GM19238 (cell line): ENCODE results near the gene ZNF225.
"Not testable (repeated sequence)": the region's sequence is repeated elsewhere in the genome, so short reads cannot be mapped to it uniquely, and the experiment has no call there.

Experiments used
- DNase-seq: peaks from one replicate; pipeline ENCODE4 v3.0.0; 2011; ENCODE audit warnings: low spot score; ENCODE audit not compliant: insufficient read length

ZNF225 gene

GRCh38 chr19:44156475-44156874 is 43.3 kb downstream of the ZNF225 start:
- no peak for DNase-seq

- DNase-seq: no peak
These were observed 50.6 kb downstream of the ZNF225 start for GRCh38 chr19:44163789-44164188.

GRCh38 chr19:44164327-44164672 is 51.1 kb downstream of the ZNF225 start:
- no peak for DNase-seq

- DNase-seq: peak; percentile 69
These were observed 51.7 kb downstream of the ZNF225 start, which contains the start of gene ZNF226 for GRCh38 chr19:44164673-44165512. TSS of gene ZNF226 (plus strand) at chr19:44165100. CDS start at chr19:44170081, 4,981 bp downstream.

GRCh38 chr19:44170660-44171059 is 57.5 kb downstream of the ZNF225 start:
- DNase-seq: not testable (repeated sequence)

GRCh38 chr19:44176590-44176989 is 63.4 kb downstream of the ZNF225 start:
- DNase-seq: no peak

- DNase-seq: no peak
These were observed 67.8 kb downstream of the ZNF225 start for GRCh38 chr19:44180968-44181367.

- DNase-seq: no peak
These were observed 68.9 kb downstream of the ZNF225 start for GRCh38 chr19:44182145-44182544.
